HepG2 (cell line): ENCODE results near the gene CARS2. TPM values are rescaled to one million over a fixed set of nuclear protein-coding genes. Genes with fewer than 3 reads are reported as not detected.

ENCODE experiments used
- ATF1 ChIP-seq: IDR thresholded peaks from 2 replicates; pipeline ENCODE4 v1.6.1; 2016; ENCODE audit warnings: mild to moderate bottlenecking, control low read depth
- EEA1 ChIP-seq: sonication (generic); formaldehyde crosslinking; IDR thresholded peaks from 2 replicates; pipeline ENCODE4 v1.5.1; 2020; ENCODE audit warnings: mild to moderate bottlenecking, missing genetic modification reagents, borderline replicate concordance
- ELF3 ChIP-seq: IDR thresholded peaks from 2 replicates; pipeline ENCODE4 v1.6.1; 2016; ENCODE audit warnings: missing genetic modification reagents, missing compliant biosample characterization
- GTF3A ChIP-seq: sonication (generic); formaldehyde crosslinking; conservative IDR thresholded peaks from 2 replicates; pipeline ENCODE4 v1.4.0; 2020; ENCODE audit warnings: mild to moderate bottlenecking, missing genetic modification reagents
- HIVEP1 ChIP-seq: sonication (generic); formaldehyde crosslinking; IDR thresholded peaks from 2 replicates; pipeline ENCODE4 v1.4.0; 2020; ENCODE audit warnings: mild to moderate bottlenecking, missing genetic modification reagents
- MXD4 ChIP-seq: IDR thresholded peaks from 2 replicates; pipeline ENCODE4 v1.6.1; 2016; ENCODE audit warnings: mild to moderate bottlenecking, missing biosample characterization, missing genetic modification reagents
- NFE2L1 ChIP-seq: sonication (generic); formaldehyde crosslinking; IDR thresholded peaks from 2 replicates; pipeline ENCODE4 v1.4.0; 2020; ENCODE audit warnings: missing genetic modification reagents, mild to moderate bottlenecking, borderline replicate concordance
- PPARG ChIP-seq: conservative IDR thresholded peaks from 2 replicates; pipeline ENCODE4 v1.6.1; 2016; ENCODE audit warnings: missing biosample characterization, missing genetic modification reagents
- RBAK ChIP-seq: sonication (generic); formaldehyde crosslinking; IDR thresholded peaks from 2 replicates; pipeline ENCODE4 v1.5.1; 2020; ENCODE audit warnings: mild to moderate bottlenecking, missing genetic modification reagents
- SMARCC2 ChIP-seq: fragments of 450-650 bp; IDR thresholded peaks from 2 replicates; pipeline ENCODE4 v1.6.1; 2017; ENCODE audit warnings: antibody characterized with exemption, mild to moderate bottlenecking
- TARDBP ChIP-seq: sonication (generic); formaldehyde crosslinking; IDR thresholded peaks from 2 replicates; pipeline ENCODE4 v1.8.0; 2022; ENCODE audit warnings: mild to moderate bottlenecking, missing genetic modification reagents
- ZNF329 ChIP-seq: sonication (generic); formaldehyde crosslinking; IDR thresholded peaks from 2 replicates; pipeline ENCODE4 v1.9.0; 2021; ENCODE audit warnings: low read depth, mild to moderate bottlenecking, missing genetic modification reagents
- ZNF383 ChIP-seq: sonication (generic); formaldehyde crosslinking; IDR thresholded peaks from 2 replicates; pipeline ENCODE4 v1.4.0; 2020; ENCODE audit warnings: missing genetic modification reagents, mild to moderate bottlenecking, borderline replicate concordance
- polyA plus RNA-seq, 8 experiments: library from polyadenylated mRNA; depleted of rRNA in 3 of 8; stranded (reverse) in 7 of 8; unstranded in 1 of 8; fragments of >200 nt; fragmentation: Illumina TruSeq in 4 of 8; extraction: Trizol in 4 of 8; gene quantifications; 2 replicates each; pipeline versions ENCODE4 v1.2.1 to v1.2.3, GENCODE V29; 2011 to 2016; ENCODE audit warnings: low read depth in 4 of 8, missing spikeins in 1 of 8, mixed read lengths in 1 of 8; ENCODE audit not compliant: insufficient read depth in 1 of 8
- total RNA-seq, 5 experiments: library from RNA; depleted of rRNA; stranded (reverse); fragments of >200 nt; fragmentation: Illumina TruSeq; extraction: Trizol; gene quantifications; 2 replicates each; pipeline ENCODE4 v1.2.3, GENCODE V29; 2016; ENCODE audit warnings: low read depth in 1 of 5
- TF ChIP-seq, protein P1 (sequence below): sonication (generic); formaldehyde crosslinking; IDR thresholded peaks from 2 replicates; pipeline ENCODE4 v1.9.0; 2022; ENCODE audit warnings: low read depth, missing genetic modification reagents
- TF ChIP-seq, protein P2 (sequence below): sonication (generic); formaldehyde crosslinking; conservative IDR thresholded peaks from 2 replicates; pipeline ENCODE4 v1.8.0; 2022; ENCODE audit warnings: missing genetic modification reagents
- TF ChIP-seq, protein P3 (sequence below): sonication (generic); formaldehyde crosslinking; IDR thresholded peaks from 2 replicates; pipeline ENCODE4 v1.4.0; 2020; ENCODE audit warnings: mild to moderate bottlenecking, missing genetic modification reagents
- TF ChIP-seq, protein P4 (sequence below): IDR thresholded peaks from 2 replicates; pipeline ENCODE4 v1.6.1; 2016; ENCODE audit warnings: missing compliant biosample characterization, missing genetic modification reagents, borderline replicate concordance
- TF ChIP-seq, protein P5 (sequence below): IDR thresholded peaks from 2 replicates; pipeline ENCODE4 v1.6.1; 2016; ENCODE audit warnings: low read depth

Gene CARS2
- total and polyA plus RNA-seq, 2 of the 13 experiments (the other 11 are each of a cell fraction or from before 2014, with no cell fraction given) = 41.1 to 59.3 TPM

GRCh38 chr13:110712849-110713641 is 7.1 kb upstream of the CARS2 start (continued):
- TF ChIP-seq GTF3A (CRISPR knock-in tag) = no peak
- TF ChIP-seq ELF3 (CRISPR knock-in tag) = peak; percentile 64
- TF ChIP-seq NFE2L1 = no peak
- TF ChIP-seq, protein P1, sequence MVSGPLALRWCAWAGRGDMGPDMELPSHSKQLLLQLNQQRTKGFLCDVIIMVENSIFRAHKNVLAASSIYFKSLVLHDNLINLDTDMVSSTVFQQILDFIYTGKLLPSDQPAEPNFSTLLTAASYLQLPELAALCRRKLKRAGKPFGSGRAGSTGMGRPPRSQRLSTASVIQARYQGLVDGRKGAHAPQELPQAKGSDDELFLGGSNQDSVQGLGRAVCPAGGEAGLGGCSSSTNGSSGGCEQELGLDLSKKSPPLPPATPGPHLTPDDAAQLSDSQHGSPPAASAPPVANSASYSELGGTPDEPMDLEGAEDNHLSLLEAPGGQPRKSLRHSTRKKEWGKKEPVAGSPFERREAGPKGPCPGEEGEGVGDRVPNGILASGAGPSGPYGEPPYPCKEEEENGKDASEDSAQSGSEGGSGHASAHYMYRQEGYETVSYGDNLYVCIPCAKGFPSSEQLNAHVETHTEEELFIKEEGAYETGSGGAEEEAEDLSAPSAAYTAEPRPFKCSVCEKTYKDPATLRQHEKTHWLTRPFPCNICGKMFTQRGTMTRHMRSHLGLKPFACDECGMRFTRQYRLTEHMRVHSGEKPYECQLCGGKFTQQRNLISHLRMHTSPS (CRISPR knock-in tag) = no peak
- no peak for TF ChIP-seq ZNF383 (CRISPR knock-in tag)
- TF ChIP-seq, protein P2, sequence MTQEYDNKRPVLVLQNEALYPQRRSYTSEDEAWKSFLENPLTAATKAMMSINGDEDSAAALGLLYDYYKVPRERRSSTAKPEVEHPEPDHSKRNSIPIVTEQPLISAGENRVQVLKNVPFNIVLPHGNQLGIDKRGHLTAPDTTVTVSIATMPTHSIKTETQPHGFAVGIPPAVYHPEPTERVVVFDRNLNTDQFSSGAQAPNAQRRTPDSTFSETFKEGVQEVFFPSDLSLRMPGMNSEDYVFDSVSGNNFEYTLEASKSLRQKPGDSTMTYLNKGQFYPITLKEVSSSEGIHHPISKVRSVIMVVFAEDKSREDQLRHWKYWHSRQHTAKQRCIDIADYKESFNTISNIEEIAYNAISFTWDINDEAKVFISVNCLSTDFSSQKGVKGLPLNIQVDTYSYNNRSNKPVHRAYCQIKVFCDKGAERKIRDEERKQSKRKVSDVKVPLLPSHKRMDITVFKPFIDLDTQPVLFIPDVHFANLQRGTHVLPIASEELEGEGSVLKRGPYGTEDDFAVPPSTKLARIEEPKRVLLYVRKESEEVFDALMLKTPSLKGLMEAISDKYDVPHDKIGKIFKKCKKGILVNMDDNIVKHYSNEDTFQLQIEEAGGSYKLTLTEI (CRISPR knock-in tag) = no peak
- TF ChIP-seq MXD4 = no peak; the same call in 1 of the 2 replicates
- TF ChIP-seq RBAK = no peak
- TF ChIP-seq PPARG = no peak; the same call in 1 of the 2 replicates
- no peak for TF ChIP-seq SMARCC2
- TF ChIP-seq, protein P3, sequence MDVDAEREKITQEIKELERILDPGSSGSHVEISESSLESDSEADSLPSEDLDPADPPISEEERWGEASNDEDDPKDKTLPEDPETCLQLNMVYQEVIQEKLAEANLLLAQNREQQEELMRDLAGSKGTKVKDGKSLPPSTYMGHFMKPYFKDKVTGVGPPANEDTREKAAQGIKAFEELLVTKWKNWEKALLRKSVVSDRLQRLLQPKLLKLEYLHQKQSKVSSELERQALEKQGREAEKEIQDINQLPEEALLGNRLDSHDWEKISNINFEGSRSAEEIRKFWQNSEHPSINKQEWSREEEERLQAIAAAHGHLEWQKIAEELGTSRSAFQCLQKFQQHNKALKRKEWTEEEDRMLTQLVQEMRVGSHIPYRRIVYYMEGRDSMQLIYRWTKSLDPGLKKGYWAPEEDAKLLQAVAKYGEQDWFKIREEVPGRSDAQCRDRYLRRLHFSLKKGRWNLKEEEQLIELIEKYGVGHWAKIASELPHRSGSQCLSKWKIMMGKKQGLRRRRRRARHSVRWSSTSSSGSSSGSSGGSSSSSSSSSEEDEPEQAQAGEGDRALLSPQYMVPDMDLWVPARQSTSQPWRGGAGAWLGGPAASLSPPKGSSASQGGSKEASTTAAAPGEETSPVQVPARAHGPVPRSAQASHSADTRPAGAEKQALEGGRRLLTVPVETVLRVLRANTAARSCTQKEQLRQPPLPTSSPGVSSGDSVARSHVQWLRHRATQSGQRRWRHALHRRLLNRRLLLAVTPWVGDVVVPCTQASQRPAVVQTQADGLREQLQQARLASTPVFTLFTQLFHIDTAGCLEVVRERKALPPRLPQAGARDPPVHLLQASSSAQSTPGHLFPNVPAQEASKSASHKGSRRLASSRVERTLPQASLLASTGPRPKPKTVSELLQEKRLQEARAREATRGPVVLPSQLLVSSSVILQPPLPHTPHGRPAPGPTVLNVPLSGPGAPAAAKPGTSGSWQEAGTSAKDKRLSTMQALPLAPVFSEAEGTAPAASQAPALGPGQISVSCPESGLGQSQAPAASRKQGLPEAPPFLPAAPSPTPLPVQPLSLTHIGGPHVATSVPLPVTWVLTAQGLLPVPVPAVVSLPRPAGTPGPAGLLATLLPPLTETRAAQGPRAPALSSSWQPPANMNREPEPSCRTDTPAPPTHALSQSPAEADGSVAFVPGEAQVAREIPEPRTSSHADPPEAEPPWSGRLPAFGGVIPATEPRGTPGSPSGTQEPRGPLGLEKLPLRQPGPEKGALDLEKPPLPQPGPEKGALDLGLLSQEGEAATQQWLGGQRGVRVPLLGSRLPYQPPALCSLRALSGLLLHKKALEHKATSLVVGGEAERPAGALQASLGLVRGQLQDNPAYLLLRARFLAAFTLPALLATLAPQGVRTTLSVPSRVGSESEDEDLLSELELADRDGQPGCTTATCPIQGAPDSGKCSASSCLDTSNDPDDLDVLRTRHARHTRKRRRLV (CRISPR knock-in tag) = no peak; the same call in 1 of the 2 replicates
- no peak for TF ChIP-seq ZNF329
- TF ChIP-seq ATF1 = no peak
- no peak for TF ChIP-seq EEA1 (CRISPR knock-in tag)
- peak; percentile 33; the same call in 1 of the 2 replicates for TF ChIP-seq TARDBP (CRISPR knock-in tag)
- TF ChIP-seq, protein P4, sequence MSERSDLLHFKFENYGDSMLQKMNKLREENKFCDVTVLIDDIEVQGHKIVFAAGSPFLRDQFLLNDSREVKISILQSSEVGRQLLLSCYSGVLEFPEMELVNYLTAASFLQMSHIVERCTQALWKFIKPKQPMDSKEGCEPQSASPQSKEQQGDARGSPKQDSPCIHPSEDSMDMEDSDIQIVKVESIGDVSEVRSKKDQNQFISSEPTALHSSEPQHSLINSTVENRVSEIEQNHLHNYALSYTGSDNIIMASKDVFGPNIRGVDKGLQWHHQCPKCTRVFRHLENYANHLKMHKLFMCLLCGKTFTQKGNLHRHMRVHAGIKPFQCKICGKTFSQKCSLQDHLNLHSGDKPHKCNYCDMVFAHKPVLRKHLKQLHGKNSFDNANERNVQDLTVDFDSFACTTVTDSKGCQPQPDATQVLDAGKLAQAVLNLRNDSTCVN (CRISPR knock-in tag) = no peak; the same call in 1 of the 2 replicates
- TF ChIP-seq HIVEP1 (CRISPR knock-in tag) = no peak
- TF ChIP-seq, protein P5, sequence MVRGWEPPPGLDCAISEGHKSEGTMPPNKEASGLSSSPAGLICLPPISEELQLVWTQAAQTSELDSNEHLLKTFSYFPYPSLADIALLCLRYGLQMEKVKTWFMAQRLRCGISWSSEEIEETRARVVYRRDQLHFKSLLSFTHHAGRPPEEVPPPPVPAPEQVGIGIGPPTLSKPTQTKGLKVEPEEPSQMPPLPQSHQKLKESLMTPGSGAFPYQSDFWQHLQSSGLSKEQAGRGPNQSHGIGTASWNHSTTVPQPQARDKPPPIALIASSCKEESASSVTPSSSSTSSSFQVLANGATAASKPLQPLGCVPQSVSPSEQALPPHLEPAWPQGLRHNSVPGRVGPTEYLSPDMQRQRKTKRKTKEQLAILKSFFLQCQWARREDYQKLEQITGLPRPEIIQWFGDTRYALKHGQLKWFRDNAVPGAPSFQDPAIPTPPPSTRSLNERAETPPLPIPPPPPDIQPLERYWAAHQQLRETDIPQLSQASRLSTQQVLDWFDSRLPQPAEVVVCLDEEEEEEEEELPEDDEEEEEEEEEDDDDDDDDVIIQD (CRISPR knock-in tag) = no peak
